GM13977 (cell line): ENCODE results near the gene NINJ2.
"Not testable (repeated sequence)": the region's sequence is repeated elsewhere in the genome, so short reads cannot be mapped to it uniquely, and the experiment has no call there.

Source experiments
- DNase-seq: peaks from one replicate; pipeline ENCODE4 v3.0.0; 2012; ENCODE audit warnings: low spot score
- in situ Hi-C: fragments of 300-500 bp; cut with MboI; formaldehyde crosslinking; loops from one replicate; pipeline ENCODE4 v1.12.0; 2022; ENCODE audit warnings: low sequenced_read_pairs, low pct_unique_long_range_greater_than_20kb, mixed read lengths, inconsistent platforms; ENCODE audit not compliant: unreplicated experiment
- TF ChIP-seq, protein P1 (sequence below): IDR thresholded peaks from 2 replicates; pipeline ENCODE4 v1.5.1; 2012; ENCODE audit warnings: mild to moderate bottlenecking, control low read depth; ENCODE audit not compliant: insufficient read depth; ENCODE audit errors: extremely low read depth, missing control alignments

The NINJ2 gene

DNA sequence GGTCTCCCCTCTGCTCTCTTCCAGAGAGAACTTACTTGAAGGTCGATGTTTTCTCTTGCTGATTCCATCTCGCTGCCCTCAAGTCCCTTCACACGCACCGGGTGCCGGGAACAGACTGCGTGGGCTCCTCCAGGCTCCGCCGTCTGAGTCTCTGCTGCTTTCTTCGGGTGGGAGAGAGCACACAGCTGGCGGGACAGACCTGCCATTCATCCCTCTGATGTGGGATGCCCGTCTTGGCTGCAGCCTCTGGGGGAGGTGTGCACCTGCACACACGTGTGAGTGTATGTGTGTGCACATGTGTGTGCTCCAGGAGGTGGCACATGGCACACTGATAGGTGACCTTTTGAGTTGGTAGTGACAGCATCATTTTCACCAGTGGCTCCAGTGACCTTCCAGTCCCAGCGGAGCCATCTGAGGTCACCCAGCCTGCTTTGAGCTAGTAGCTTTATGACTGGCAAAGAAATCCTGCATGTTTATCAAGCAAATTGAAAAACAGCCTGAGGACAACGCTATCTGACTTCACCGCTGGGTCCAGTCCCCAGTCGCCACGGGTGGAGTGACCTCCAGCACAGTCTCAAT lies at the start of gene NINJ2:
TSS of gene NINJ2 (minus strand) at position 153 of the 579 bp plus-strand sequence. CDS start at position 68, 85 bp downstream.
- in situ Hi-C loops = no loop called here
- TF ChIP-seq, protein P1, sequence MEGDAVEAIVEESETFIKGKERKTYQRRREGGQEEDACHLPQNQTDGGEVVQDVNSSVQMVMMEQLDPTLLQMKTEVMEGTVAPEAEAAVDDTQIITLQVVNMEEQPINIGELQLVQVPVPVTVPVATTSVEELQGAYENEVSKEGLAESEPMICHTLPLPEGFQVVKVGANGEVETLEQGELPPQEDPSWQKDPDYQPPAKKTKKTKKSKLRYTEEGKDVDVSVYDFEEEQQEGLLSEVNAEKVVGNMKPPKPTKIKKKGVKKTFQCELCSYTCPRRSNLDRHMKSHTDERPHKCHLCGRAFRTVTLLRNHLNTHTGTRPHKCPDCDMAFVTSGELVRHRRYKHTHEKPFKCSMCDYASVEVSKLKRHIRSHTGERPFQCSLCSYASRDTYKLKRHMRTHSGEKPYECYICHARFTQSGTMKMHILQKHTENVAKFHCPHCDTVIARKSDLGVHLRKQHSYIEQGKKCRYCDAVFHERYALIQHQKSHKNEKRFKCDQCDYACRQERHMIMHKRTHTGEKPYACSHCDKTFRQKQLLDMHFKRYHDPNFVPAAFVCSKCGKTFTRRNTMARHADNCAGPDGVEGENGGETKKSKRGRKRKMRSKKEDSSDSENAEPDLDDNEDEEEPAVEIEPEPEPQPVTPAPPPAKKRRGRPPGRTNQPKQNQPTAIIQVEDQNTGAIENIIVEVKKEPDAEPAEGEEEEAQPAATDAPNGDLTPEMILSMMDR = no peak
- DNase-seq = no peak

GRCh38 chr12:712172-712863 lies 49.1 kb upstream of the NINJ2 start:
- in situ Hi-C loops = no loop called here
- TF ChIP-seq, protein P1 = no peak
- no peak for DNase-seq

DNA sequence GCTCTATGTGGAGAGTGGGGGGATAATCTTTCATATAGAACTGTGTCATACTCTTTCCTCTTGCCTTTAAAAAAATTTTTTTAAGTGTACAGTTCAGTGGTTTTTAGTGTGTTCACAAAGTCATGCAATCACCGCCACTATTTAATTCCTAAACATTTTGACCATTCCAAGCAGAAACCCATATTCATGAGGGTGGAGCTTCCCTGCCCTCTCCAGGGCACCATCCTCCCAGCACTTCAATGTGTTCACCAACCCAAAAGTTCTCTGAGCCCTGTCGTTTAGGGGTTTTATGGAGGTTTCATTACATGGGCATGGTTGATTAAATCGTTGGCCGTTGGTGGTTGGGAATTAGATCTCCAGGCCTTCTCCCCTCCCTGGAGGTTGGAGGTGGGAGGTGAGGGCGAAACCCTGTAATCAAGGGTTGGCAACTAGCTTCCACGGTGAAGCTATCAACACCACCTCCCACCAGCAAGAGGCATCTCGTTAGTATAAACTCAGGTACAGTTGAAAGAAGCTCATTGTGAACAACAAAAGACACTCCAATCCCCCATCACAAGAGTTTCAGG lies 46.3 kb upstream of the NINJ2 start:
- TF ChIP-seq, protein P1 = no peak
- in situ Hi-C loops = no loop called here
- no peak for DNase-seq

GRCh38 chr12:708084-708483 lies 44.8 kb upstream of the NINJ2 start:
- in situ Hi-C loops, DNase-seq: not testable (repeated sequence)

GRCh38 chr12:704516-705242 lies 41.4 kb upstream of the NINJ2 start:
- no peak for DNase-seq
- TF ChIP-seq, protein P1 = no peak
- in situ Hi-C loops = no loop called here

DNA sequence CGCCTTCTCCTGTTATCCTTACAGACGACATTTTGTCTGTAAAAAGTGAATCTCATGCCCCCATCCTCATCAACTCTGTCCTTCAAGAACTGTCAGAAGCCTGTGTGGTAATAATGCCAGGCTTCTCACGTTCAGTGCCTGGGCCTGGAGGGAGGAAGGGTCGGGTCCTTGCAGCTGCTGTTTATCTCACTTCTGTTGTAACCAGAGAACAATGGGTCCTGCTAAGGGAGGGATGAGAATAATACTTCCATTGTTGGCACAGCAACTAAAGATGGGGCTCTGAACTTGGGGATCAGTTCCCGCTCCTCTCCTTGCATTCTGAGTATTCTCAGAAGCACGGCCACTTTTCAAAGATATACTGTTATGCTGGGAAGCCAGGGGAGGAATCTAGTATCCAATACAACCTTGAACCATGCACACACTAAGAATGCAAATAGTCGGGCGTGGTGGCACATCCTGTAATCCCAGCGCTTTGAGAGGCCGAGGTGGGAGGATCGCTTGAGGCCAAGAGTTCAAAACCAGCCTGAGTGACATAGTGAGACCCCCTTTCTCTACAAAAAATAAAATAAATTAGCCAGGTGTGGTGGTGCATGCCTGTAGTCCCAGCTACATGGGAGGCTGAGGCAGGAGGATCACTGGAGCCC lies 38.8 kb upstream of the NINJ2 start:
- in situ Hi-C loops = no loop called here
- no peak for DNase-seq
- TF ChIP-seq, protein P1 = no peak
